Fibroblast of gingiva (primary cell): ENCODE measurements around the gene MIA2.

Experiments used
- DNase-seq: peaks from one replicate; pipeline ENCODE4 v3.0.0-alpha.2; 2011; ENCODE audit warnings: low read depth

MIA2 gene

GRCh38 chr14:39384177-39384576 is 150.5 kb downstream of the MIA2 start:
- DNase-seq: no peak

GRCh38 chr14:39393289-39393688 is 159.6 kb downstream of the MIA2 start:
- DNase-seq: no peak

GRCh38 chr14:39395555-39396254 is 162.0 kb downstream of the MIA2 start:
- no peak for DNase-seq

GRCh38 chr14:39396448-39396847 is 162.7 kb downstream of the MIA2 start:
- DNase-seq: peak; percentile 52

- DNase-seq: no peak
These were observed 164.7 kb downstream of the MIA2 start for GRCh38 chr14:39398382-39398781.

- no peak for DNase-seq
These were observed 172.8 kb downstream of the MIA2 start for GRCh38 chr14:39406560-39406959.

- no peak for DNase-seq
These were observed 182.4 kb downstream of the MIA2 start for GRCh38 chr14:39416072-39416471.

- DNase-seq: peak; percentile 48
These were observed 183.3 kb downstream of the MIA2 start for GRCh38 chr14:39417014-39417413.

GRCh38 chr14:39419272-39419671 is 185.6 kb downstream of the MIA2 start:
- DNase-seq: no peak

GRCh38 chr14:39422243-39422642 is 188.5 kb downstream of the MIA2 start:
- no peak for DNase-seq

GRCh38 chr14:39423793-39424192 is 190.1 kb downstream of the MIA2 start:
- DNase-seq: no peak

- DNase-seq: no peak
These were observed 192.2 kb downstream of the MIA2 start for GRCh38 chr14:39425947-39426346.

GRCh38 chr14:39426605-39427004 is 192.9 kb downstream of the MIA2 start:
- peak; percentile 74 for DNase-seq

- DNase-seq: no peak
These were observed 194.4 kb downstream of the MIA2 start for GRCh38 chr14:39428118-39428517.

- DNase-seq: no peak
These were observed 197.2 kb downstream of the MIA2 start for GRCh38 chr14:39430762-39431415.

GRCh38 chr14:39431416-39432178 is 197.9 kb downstream of the MIA2 start:
- peak; percentile 24 for DNase-seq

GRCh38 chr14:39432179-39432618 is 198.5 kb downstream of the MIA2 start, which contains the start of gene FBXO33:
Gene FBXO33 (minus strand): TSS chr14:39432433. CDS start chr14:39432162, 271 bp downstream.
- DNase-seq: peak; percentile 98

GRCh38 chr14:39432619-39433451 is 199.1 kb downstream of the MIA2 start:
- peak; percentile 67 for DNase-seq

- DNase-seq: no peak
These were observed 199.7 kb downstream of the MIA2 start for GRCh38 chr14:39433452-39433813.

- no peak for DNase-seq
These were observed 200.7 kb downstream of the MIA2 start for GRCh38 chr14:39434401-39434800.

GRCh38 chr14:39435241-39435640 is 201.5 kb downstream of the MIA2 start:
- DNase-seq: no peak
